HG02885 (cell line): ENCODE data around the gene FABP7.

ENCODE experiments used
- ATAC-seq: cut with Tn5 transposase; IDR thresholded peaks from one replicate; pipeline ENCODE4 v1.9.1; 2021; ENCODE audit warnings: mild to moderate bottlenecking; ENCODE audit not compliant: unreplicated experiment, poor library complexity

The FABP7 gene

GRCh38 chr6:122790423-122791309 lies 11.2 kb downstream of the FABP7 start:
- no peak for ATAC-seq

GRCh38 chr6:122791310-122791679 lies 11.8 kb downstream of the FABP7 start:
- ATAC-seq = no peak

DNA sequence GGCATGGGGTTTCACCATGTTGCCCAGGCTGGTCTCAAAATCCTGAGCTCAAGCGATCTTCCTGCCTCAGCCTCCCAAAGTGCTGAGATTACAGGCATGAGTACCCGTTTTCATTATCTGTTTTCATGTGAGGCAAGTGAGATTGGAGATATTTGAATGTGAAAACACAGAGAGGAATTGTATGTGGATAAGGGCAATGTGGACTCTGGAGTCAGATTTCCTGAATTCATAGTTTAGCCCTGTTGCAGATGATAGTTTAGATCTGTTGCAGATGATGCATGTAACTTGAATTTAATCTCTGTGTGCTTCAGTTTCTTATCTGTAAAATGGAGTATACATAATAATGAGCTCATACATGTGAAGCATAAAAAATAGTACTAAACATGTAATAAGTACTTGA lies 13.2 kb downstream of the FABP7 start:
- no peak for ATAC-seq

DNA sequence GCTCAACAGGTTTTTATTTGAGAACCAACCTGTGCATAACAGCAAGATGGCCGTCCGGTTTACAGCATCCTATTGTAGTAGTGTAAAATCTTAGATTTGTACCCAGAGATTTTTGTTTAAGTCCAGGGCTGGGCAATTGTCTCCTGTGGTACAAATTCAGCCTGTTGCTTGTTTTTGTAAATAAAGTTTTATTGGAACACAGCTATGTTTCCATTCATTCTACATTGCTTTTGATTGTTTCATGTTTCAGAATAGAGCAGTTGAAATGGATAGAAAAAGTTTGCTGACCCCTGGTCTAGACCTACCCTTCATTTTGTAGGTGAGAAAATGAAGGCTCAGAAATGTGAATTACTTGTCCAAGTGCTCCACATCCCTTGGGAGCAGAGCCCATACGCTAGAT lies 18.0 kb downstream of the FABP7 start:
- ATAC-seq = no peak

DNA sequence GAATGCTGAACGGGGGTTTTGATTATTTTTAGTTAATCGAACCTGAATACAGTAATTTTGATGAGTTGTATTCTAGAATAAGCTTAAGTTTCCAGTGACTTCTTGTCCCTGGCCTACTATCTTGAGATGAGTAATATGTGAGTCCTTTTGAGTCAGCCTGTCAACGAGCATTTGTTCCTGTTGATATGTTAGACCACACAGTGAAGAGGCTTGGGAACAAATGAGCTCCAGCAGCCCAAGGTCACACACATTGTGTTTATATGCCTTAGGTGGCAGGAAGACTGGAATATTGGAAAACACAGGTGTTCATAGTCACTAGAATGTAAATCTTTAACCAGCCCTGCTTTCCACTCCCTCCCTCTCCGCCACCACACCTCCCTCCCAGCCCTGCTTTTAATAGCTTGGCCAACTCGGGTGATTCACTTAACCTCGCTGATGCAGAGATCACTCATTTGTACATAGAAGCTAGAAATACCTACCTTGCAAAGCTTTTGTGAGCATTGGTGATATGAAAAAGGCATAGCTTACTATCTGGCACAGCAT lies 18.7 kb downstream of the FABP7 start:
- peak; percentile 95 for ATAC-seq

- no peak for ATAC-seq
Observed at GRCh38 chr6:122799140-122799745, 19.7 kb downstream of the FABP7 start.

- ATAC-seq = no peak
Observed at GRCh38 chr6:122799916-122800686, 20.6 kb downstream of the FABP7 start.

DNA sequence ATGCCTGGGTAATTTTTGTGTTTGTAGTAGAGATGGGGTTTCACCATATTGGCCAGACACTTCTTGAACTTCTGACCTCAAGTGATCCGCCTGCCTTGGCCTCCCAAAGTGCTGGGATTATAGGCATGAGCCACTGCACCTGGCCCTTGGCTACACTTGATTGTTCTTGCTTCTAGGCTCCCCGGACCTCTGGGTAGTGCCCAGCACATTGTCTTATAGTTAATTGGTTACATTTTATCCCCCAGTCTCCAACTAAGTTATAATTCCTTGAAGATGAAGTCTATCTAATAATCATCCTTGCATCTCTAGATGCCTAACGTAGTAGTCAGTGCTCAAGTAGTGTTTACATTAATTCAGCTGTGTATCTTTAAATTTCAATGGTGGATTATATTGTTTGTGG lies 21.4 kb downstream of the FABP7 start:
- ATAC-seq = no peak

- ATAC-seq = no peak
Observed at GRCh38 chr6:122801397-122801796, 21.9 kb downstream of the FABP7 start.

DNA sequence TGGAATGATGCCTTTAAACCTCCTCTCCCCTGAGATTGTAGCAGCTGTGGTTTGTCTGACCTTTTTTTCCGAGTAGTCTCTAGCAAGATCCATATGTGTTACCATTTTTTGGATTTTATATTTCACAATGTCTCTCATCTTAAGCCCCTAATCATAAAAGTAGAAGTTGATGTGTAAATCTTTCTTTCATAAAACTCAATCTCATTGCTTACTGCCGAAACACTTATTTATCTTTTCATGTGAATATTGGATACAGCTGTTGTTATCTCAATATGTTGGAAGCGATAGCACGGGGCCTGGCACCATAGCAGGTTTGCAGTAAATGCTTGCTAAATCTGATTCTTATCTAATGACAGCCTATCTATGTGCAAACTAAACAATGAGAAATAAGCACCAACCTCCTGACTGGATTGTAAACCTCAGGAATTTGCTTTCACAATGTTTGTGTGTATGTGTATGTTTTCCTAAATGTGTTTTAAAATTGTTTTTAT lies 23.7 kb downstream of the FABP7 start:
- ATAC-seq = no peak

DNA sequence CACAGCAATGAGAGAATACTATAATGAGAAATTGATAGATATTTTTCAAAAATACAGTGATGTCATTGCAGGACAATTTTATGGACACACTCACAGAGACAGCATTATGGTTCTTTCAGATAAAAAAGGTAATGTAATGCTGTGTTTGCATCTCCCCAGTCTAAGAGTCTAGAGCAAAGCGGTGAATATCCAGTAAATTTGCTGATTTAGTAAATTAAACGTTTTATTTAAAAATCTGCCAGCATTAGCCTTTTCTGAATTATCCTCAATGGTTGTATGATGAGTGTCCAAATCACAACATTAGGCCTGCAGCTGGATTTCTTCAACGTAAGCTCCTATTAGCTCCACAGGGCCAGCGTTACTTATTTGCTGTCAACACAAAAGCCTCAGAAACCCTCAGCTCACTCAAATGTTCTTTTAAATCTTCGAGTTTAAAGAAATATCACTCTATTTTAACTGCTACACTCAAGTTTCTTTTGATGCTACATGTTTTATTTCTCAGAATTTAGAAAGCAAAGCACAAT lies 25.5 kb downstream of the FABP7 start:
- no peak for ATAC-seq

DNA sequence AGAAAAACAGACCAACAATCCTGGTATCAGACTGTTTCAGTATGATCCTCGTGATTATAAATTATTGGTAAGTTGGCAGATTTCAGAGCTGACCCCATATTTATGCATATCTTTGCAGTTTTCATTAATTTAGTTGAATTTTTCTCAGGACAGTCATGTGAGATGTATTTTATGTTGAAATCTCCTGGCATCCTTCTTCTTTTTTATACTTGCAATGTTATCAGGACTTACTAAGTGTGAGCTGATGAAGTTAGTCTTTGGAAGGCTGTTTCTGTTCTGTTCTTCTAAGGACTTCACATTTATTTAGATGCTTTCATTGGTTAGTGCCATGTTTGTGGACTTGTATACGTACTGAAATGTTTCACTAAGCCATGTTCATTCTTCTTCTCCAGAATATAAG lies 26.8 kb downstream of the FABP7 start:
- no peak for ATAC-seq

DNA sequence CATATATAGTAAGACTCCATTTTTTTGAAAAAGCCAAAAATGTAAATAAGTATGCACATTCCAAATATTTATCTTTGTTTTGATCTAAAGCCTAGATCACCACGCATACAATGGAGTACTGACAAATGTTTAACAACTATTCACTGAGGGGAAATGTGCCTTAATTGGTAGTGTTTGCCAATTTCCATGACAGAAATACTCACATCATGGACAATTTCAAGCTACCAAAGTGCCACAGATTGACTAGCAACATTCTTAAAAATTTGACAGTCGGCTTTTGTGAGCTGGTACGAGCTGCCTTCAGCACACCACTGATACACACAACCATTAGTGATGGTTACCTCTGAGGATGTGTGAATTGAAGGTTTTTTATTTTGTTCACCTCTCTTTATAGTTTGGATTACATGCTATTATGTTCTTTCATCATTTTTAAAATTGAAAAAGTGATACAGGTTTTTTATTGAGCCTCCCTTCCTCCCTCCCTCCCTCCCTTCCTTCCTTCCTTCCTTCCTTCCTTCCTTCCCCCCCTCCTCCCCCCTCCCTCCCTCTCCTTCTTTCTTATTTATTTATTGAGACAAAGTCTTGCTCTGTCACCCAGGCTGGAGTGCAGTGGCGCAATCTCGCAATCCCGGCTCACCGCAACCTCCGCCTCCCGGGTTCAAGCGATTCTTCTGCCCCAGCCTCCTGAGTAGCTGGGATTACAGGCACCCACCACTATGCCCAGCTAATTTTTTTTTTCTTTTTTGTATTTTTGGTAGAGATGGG lies 28.8 kb downstream of the FABP7 start:
- ATAC-seq = no peak

DNA sequence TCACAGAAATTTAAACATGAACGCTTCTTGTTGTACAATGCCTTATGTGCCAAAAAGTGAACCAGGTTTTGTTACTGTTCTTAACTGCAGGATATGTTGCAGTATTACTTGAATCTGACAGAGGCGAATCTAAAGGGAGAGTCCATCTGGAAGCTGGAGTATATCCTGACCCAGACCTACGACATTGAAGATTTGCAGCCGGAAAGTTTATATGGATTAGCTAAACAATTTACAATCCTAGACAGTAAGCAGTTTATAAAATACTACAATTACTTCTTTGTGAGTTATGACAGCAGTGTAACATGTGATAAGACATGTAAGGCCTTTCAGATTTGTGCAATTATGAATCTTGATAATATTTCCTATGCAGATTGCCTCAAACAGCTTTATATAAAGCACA lies 29.5 kb downstream of the FABP7 start:
- ATAC-seq = no peak

GRCh38 chr6:122809691-122810090 lies 30.2 kb downstream of the FABP7 start:
- ATAC-seq = no peak

DNA sequence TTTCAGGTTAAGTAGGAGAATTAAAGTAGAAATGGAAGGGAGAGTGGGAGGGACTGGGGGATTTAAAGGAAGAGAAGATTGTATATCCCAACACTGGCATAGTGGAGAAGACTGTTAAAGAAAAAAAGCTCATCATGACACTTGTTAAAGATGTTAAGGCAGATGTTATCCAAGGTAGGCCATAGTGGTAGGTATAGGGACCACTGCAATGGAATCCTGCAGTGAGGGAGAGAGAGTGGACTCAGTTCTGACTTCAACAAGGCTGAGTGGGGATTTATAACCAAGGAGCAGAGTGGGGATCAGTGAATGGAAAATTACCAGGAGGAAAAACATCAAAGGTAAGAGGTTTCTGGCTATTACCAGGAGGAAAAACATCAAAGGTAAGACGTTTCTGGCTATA lies 30.7 kb downstream of the FABP7 start:
- no peak for ATAC-seq

GRCh38 chr6:122817358-122817757 lies 37.8 kb downstream of the FABP7 start:
- no peak for ATAC-seq

- ATAC-seq = no peak
Observed at GRCh38 chr6:122817766-122818165, 38.2 kb downstream of the FABP7 start.

- no peak for ATAC-seq
Observed at GRCh38 chr6:122818866-122819265, 39.4 kb downstream of the FABP7 start.

- ATAC-seq = no peak
Observed at GRCh38 chr6:122821095-122821494, 41.6 kb downstream of the FABP7 start.
